GM19397 (cell line): ENCODE measurements around the gene RCVRN.

Source experiments
- ATAC-seq: cut with Tn5 transposase; IDR thresholded peaks from one replicate; pipeline ENCODE4 v1.9.1; 2021; ENCODE audit warnings: mild to moderate bottlenecking, moderate library complexity; ENCODE audit not compliant: unreplicated experiment

The RCVRN gene

GRCh38 chr17:9905078-9905415, at the start of gene RCVRN:
Gene RCVRN (minus strand): TSS chr17:9905271. CDS start chr17:9905180, 91 bp downstream.
- no peak for ATAC-seq

- no peak for ATAC-seq
Measured at GRCh38 chr17:9953492-9953891, 48.4 kb upstream of the RCVRN start.

- no peak for ATAC-seq
Measured at GRCh38 chr17:9951803-9952202, 46.7 kb upstream of the RCVRN start.

- ATAC-seq: no peak
Measured at GRCh38 chr17:9948928-9949327, 43.9 kb upstream of the RCVRN start.

GRCh38 chr17:9944704-9945103, 39.6 kb upstream of the RCVRN start:
- ATAC-seq: no peak

- no peak for ATAC-seq
Measured at GRCh38 chr17:9943343-9943742, 38.3 kb upstream of the RCVRN start.

GRCh38 chr17:9942885-9943284, 37.8 kb upstream of the RCVRN start:
- no peak for ATAC-seq

- no peak for ATAC-seq
Measured at GRCh38 chr17:9941305-9941704, 36.2 kb upstream of the RCVRN start.

- no peak for ATAC-seq
Measured at GRCh38 chr17:9940841-9941240, 35.8 kb upstream of the RCVRN start.

GRCh38 chr17:9938764-9939163, 33.7 kb upstream of the RCVRN start:
- no peak for ATAC-seq

- ATAC-seq: no peak
Measured at GRCh38 chr17:9937901-9938300, 32.8 kb upstream of the RCVRN start.

- no peak for ATAC-seq
Measured at GRCh38 chr17:9937241-9937761, 32.2 kb upstream of the RCVRN start.

- ATAC-seq: no peak
Measured at GRCh38 chr17:9936095-9936494, 31.0 kb upstream of the RCVRN start.

- no peak for ATAC-seq
Measured at GRCh38 chr17:9935408-9935807, 30.3 kb upstream of the RCVRN start.

- no peak for ATAC-seq
Measured at GRCh38 chr17:9934331-9934730, 29.3 kb upstream of the RCVRN start.

GRCh38 chr17:9932491-9932890, 27.4 kb upstream of the RCVRN start:
- ATAC-seq: no peak

- no peak for ATAC-seq
Measured at GRCh38 chr17:9931144-9931741, 26.2 kb upstream of the RCVRN start.

GRCh38 chr17:9929871-9930270, 24.8 kb upstream of the RCVRN start:
- no peak for ATAC-seq

GRCh38 chr17:9928601-9929333, 23.7 kb upstream of the RCVRN start:
- ATAC-seq: no peak

GRCh38 chr17:9926150-9926804, 21.2 kb upstream of the RCVRN start:
- no peak for ATAC-seq

GRCh38 chr17:9925457-9925856, 20.4 kb upstream of the RCVRN start:
- ATAC-seq: no peak

- ATAC-seq: no peak
Measured at GRCh38 chr17:9924735-9925191, 19.7 kb upstream of the RCVRN start.
